ENCODE results near the gene MMP3. TPM values are rescaled to one million over a fixed set of nuclear protein-coding genes. Genes with fewer than 3 reads are reported as not detected.

Gene MMP3
- polyA plus RNA-seq, 3 donors = 0.06 TPM; not detected in 2

DNA sequence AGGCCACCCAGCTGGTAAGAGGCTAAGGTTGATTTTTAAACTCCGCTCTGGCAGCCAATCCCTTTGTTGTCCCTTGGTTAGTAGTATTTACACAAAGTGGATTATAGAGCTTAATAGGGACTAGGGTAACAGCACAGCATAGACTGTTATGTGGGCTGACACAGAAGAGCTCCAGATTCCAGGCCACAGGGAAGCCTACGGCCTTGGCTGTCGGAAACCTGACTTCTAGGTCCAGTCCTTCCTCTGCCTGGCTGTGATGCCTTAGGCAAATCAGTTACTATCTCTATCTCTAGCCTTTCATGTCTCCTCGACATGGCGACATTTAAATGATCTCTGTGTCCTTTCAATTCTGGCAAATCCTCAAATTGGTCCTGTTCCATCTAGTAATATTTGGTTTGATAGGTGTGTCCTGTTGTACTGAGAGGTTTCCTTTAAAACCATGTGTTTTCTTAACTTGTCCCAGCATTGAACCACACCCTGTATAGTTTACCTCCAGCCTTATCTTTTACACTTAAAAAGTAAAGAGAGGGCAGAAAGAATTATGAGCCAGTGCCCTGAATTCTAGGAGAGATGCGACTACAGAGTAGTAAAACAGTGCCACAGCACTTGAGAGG lies 49.6 kb downstream of the MMP3 start:
- DNase-seq (ENCODE audit: low read depth in 3 of 3, low spot score in 2 of 3) = no peak

- no peak for DNase-seq (ENCODE audit: low read depth in 3 of 3, low spot score in 2 of 3)
Measured at GRCh38 chr11:102792604-102793003, 50.8 kb downstream of the MMP3 start.

DNA sequence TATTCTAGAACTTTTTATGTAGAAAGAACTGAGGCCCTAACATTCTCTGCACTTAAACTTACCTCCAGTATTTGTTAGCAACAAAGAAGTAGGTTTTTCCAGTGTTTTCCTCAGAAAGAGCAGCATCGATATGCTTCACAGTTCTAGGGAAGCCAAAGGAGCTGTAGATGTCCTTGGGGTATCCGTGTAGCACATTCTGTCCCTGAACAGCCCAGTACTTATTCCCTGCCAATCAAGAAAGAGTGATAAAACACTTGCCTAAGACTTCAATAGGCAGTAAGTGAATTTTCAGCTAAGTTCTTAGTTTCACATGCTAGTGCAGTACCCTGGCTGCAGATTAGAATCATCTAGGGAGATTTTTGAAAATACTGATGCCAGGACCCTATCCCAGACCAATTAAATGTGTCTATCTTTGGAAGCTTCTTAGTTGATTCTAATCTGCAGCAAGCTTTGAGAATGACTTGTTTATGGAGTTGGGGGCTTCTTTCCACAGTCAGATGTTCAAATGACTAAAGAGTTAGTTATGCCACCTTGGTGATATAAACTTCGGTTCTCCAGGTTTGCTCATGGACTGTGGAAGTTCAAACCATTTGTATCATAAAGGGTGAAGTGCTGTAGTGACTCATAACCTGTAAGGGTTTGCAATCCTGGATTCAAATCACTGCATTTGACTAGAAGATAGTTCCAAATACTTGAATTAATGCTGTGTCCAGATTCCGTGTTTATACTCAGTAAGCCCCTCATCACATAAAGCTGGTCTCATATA lies 52.0 kb downstream of the MMP3 start:
- DNase-seq (ENCODE audit: low read depth in 3 of 3, low spot score in 2 of 3) = no peak

DNA sequence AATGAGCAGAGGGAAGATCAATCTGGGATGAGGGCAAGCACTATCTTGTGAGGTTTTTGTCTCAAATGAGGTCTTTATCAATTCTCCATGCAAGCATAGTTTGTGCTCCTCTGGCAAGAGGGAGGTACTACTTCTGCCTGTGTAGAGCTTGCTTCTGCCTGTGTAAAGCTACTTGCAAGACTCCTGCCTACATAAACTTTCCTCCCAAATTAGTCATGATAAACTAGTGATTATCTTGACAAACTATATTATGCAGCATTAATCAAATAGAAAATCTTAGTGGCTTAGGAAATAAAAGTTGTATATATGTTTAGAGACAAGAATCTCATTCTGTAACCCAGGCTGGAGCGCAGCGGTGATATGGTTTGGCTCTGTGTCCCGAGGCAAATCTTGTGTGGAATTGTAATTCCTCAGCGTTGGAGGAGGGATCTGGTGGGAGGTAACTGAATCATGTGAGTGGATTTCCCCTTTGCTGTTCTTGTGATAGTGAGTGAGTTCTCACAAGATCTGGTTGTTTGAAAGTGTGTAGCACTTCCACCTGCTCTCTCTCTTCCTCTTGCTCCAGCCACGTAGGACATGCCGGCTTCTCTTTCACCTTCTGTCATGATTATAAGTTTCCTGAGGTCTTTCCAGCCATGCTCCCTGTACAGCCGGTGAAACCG lies 54.9 kb downstream of the MMP3 start:
- no peak for DNase-seq (ENCODE audit: low read depth in 3 of 3, low spot score in 2 of 3)

Other genes starting within 250 kb of the MMP3 start
- not detected for gene MMP20, start 218.3 kb downstream of the MMP3 start, polyA plus RNA-seq (ENCODE audit: insufficient read length in 3 of 3)
- gene MMP27, start 137.8 kb downstream of the MMP3 start, polyA plus RNA-seq (ENCODE audit: insufficient read length in 3 of 3) = not detected
- gene MMP8, start 118.7 kb downstream of the MMP3 start, polyA plus RNA-seq (ENCODE audit: insufficient read length in 3 of 3) = under 1 TPM in 1 of 3 donors, not detected in 2; 0.18 TPM
- gene MMP10, start 63.0 kb downstream of the MMP3 start, polyA plus RNA-seq (ENCODE audit: insufficient read length in 3 of 3) = not detected
- gene MMP1, start 45.4 kb downstream of the MMP3 start, polyA plus RNA-seq (ENCODE audit: insufficient read length in 3 of 3) = under 1 TPM; 0.07 to 0.28 (median 0.24) TPM
- gene MMP12, start 31.4 kb upstream of the MMP3 start, polyA plus RNA-seq (ENCODE audit: insufficient read length in 3 of 3) = 1 to 10 TPM; 2.3 to 4.2 (median 3.7) TPM
- gene MMP13, start 112.1 kb upstream of the MMP3 start, polyA plus RNA-seq (ENCODE audit: insufficient read length in 3 of 3) = not detected
- 10 to 100 TPM; 37.9 to 39.3 (median 38.7) TPM for gene DCUN1D5, start 248.6 kb upstream of the MMP3 start, polyA plus RNA-seq (ENCODE audit: insufficient read length in 3 of 3)

All from right renal cortex interstitium (tissue), 3 donors.